ENCODE data around the gene POLR1H.

The POLR1H gene

DNA sequence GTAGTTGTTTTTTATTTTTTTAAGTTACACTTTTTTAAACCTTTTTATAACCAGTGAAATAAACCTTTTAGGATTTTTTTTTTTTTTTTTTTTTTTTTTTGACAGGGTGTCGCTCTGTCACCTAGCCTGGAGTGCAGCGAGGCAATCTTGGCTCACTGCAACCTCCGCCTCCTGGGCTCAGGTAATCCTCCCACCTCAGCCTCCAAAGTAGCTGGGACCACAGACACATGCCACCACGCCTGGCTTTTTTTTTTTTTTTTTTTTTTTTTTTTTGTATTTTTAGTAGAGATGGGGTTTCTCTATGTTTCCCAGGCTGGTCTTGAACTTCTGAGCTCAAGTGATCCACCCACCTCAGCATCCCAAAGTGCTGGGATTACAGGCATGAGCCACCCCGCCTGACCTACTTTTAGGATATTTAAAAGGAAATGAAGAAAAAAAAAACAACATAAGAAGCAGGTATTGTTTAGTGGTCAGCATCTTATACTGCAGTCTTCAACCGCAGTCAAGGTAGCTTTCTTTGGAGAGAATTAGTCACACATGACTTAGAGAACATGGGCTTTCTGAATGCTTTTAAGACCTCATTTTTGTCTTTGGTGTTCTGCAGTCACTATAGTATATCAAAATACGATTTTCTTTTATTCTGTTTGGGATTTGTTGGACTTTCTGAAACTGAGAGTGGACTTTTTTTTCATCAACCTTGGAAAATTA, 1.6 kb downstream of the POLR1H start:
- DNase-seq, result no peak

DNA sequence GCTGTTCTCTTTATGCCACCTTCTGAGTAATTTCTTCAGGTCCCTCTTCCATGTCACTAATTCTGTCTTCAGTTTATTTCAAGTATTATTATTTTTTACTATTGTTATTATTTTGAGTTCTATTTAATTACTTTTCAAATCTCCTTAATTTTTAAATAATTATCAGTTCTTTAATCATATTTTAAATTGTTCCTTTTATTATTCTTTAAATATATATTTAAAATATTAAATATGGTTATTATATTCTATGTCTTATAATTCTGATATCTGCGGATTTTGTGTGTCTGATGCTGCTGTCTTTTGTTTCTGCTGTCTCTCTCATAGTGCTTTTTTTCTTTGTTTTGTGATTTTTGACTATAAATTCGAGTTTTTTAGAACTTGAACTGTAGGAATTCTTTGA, 2.2 kb downstream of the POLR1H start:
- no peak for DNase-seq

DNA sequence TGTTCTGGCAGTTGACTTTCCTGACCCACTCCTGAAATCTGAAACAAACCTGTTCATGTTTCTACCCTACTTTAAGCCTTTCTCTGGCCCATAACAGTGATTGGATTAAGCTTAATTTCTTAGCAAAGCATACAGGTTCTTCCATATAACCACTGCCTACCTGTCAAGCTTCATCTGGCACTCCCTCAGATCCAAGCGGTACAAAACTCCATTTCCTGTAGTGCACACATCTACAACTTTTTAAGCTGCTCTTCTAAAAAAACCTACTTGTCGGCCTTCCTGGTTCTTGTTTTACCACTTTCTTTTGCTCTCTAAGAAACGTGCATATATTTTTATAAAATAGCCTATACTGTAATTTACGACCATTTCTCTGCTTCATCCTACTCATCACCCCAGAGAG, 5.0 kb downstream of the POLR1H start:
- no peak for DNase-seq

DNA sequence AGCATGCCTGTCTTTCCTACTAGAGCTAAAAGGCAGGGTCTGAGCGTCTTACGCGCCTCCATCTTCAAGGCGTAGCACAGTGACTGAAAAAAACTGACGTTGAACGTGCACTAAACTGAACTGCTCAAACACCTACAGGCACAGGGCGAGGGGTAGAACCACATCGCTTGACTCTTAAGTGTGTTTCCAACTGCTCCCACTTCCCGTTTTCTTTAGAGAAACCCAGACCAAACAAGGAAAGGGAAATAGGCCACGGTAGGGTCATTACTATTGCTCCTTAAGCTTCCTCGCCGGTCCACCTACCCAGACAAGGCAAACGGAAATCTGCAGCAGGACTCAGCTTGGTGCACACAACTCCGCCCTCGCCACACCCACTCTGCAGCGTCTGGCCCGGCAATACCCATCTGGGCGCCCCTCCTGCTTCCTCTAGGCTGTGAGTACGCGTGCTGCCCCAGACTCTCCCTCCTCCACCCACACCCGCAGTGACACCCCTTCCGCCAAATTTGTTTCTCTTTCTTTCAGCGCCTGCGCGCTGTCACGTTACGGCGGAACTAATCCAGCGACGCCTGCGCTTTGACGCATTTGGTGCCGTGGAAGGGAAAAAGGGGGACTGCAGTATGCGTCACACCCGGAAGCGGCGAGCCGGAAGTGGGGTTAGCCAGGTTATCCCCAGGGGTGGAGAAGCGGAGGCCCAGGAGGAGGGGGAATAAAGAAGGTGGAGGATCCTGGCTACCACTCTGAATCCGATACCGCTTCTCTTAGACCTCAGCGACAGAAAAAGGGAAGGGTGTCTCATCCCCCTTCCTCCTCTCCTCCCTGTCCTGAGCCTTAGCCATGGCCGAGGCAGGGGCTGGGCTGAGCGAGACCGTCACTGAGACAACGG, 5.8 kb downstream of the POLR1H start, which contains the start of gene PPP1R11:
Gene PPP1R11 (plus strand): TSS at position 622 of the 883 bp plus-strand sequence. CDS start 213 bp downstream, at position 835.
- peak; percentile 98 to 99 for DNase-seq

DNA sequence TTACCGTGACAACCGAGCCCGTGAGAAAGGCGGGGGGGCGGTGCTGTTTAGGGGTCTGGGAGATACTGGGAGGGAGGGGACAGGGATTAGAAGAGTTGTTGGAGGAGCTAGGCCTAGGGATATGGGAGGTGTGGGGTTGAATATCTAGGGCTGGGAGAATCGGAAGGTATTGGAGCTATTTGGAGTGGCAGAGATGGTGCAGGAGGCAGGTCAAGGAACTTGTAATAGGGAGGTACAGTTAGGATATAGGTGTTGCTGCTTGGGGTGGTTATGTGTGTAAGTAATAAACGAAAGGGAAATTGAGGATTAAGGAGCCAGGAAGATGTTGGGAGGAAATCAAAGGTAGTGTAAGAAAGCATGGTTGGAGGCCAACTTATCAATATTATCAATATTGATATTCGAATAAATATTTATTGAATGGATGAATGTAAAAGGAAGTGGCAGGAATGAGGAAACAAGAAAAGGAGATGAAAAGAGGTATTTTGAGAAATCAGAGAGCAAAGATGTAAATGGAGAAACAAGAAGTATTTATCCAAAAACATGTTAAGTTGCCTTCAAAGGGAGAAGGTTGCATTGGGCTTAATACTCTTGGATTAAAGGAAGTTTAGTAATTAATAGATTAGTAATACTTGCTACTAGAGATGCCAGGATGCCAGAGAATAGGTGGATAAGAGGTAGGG, 6.5 kb downstream of the POLR1H start:
- DNase-seq, result no peak

DNA sequence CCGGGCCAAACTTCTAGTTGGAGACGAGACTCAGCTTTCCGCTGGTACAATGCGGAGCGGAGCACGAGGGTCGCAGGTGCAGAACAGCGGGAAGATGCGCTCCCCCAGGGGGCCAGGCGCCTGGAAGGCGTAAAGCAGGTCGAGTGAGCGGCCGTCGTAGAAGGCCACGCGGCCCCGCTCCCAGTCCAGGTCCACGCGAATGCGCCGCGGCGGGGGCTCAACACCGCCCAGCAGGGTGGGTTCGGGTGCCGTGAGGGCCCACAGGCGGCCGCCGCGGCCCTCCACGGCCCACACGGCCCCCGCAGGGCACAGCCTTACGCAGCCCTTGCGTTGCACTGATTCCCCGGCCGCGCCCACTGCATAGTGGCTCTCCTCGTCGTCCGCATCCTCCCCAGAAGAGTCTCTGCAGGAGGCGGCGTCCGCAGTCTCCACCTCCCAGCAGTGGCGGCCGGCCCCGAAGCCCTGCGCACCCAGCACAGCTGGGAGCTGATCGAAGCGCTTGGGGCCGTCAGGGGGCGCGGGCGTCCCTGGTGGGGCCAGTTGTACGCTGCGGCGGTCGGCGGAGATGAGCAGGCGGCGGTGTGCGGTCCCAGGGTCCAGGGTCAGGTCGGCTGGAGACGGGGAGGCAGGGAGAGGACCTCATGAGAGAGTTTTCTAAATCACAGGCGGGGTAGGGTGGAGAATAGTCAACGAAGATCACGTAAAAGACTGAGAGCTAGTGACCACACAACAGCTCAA, 10.2 kb downstream of the POLR1H start:
- no peak for DNase-seq

DNA sequence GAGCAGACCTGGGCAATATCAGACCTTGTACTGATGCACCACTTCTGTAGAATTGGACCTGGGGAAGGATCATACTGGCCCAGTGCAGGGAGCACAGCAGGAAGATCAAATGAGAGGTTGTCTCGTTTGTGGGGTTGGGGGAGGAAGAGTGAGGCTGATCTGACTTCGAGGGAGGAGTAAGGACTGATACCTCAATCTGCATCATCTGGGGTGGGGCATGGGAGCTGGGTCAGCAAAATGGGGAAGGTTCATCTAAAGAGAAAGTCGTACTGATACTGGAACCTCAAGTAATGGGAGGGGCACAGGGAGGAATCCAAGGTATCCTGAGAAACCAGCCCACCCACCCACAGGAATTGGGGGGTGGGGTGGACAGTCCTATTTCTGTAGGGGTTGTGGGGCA, 10.8 kb downstream of the POLR1H start:
- no peak for DNase-seq

DNA sequence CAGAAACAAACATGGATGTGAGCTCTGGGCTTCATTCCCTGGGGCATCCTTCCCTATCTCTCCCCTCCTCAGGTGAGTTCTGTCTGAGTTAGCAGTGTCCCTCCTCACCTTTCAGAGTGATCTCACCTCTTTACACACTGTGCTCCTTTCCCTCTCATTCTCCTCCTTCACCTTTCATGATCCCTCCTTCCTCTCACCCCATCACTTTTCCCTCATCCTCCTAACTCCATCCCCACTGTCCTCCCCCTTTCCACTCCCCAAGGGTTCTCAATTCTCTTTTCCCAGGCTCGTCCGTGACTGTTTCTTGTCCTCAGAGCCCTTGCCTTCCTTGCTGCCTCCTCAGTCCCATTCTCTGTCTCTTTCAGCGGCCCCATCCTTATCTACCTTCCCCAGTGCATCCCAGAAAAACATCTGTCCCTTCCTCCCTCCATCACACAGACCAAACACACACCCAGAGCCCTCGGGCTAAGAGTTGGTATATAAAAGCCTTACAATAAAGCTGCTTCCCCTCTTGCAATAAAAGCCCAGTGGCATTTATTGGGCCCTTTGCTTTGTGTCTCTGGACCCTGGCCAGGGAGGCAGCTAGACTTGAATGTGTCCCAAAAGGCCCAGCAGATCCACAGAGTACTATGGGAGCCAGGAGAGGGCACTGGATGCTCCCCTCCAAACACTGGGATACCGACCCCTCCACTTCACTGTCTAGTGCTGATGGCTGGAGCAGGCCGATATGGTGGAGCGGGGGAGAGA, 12.6 kb downstream of the POLR1H start:
- no peak for DNase-seq

DNA sequence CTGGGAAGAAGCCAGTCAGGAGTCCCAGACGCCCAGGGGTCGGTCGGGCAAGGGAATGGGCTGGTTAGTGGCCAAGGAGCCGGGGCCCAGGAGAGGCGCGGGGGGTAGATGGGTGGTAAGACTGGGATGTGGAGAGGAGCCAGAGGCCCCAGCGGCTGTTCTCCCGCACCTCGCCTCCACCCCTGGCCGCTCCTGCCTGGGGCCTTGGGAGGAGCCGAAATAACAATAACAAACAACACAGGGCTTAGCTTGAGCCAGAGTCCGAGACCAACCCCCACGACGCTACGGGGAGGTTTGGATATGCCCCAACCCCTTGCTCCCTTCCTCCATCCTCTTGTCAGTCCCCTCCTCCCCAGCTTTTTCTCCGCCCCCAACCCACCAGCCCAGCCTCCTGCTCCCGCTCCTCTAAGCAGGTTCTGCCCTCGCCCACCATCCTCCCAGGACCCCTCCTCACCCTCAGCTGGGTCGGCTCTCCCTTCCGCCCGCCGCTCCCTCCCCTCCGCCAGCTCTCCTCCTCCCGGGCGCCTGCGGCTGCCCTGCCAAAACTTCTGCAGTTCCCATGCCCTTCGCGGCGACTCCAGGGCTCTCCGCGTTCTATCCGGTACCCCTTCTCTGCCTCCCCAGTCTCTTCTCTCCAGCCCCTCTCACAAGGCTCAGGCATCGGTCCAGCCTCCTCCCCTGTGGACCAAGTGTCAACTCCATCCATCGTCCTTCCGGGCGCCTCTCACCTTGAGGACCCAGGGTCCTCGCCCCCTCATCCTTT, 13.4 kb downstream of the POLR1H start:
- no peak for DNase-seq

DNA sequence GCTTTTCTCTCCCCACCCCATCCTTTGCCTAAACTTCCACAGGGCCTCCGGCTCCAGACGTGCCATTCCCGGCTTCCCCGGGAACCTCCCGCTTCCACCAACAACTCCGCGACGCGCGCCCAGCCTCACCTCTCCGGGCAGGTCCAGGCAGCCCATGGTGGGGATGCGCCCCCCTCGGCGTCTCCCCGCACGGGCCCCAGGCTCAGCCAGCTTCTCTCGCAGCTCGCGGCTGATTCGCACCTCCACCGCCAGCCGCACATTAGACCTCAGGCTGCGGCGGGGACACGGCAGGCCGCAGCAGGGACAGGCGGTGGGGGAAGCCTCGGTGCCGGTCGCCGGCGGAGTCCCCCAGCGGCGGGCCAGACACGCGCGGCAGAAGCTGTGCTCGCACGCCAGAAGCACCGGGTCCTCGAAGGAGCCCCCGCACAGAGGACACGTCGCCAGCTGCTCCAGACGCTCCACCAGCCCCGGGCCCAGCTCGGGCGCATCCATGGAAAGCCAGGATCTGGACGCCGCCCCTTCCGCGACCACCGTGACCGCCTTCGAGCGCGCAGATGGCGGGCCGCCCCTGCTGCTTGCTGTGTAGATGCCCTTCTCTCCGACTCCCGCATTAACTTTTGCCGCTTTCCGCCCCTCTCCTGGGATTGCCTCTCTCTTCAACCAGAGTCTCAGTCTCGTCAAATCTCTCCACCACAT, 14.2 kb downstream of the POLR1H start, which contains the start of gene RNF39:
Gene RNF39 (minus strand): TSS at position 676 of the 696 bp plus-strand sequence. CDS start 184 bp downstream, at position 492.
- peak in 1 of 2 donors; percentile 20 for DNase-seq

DNA sequence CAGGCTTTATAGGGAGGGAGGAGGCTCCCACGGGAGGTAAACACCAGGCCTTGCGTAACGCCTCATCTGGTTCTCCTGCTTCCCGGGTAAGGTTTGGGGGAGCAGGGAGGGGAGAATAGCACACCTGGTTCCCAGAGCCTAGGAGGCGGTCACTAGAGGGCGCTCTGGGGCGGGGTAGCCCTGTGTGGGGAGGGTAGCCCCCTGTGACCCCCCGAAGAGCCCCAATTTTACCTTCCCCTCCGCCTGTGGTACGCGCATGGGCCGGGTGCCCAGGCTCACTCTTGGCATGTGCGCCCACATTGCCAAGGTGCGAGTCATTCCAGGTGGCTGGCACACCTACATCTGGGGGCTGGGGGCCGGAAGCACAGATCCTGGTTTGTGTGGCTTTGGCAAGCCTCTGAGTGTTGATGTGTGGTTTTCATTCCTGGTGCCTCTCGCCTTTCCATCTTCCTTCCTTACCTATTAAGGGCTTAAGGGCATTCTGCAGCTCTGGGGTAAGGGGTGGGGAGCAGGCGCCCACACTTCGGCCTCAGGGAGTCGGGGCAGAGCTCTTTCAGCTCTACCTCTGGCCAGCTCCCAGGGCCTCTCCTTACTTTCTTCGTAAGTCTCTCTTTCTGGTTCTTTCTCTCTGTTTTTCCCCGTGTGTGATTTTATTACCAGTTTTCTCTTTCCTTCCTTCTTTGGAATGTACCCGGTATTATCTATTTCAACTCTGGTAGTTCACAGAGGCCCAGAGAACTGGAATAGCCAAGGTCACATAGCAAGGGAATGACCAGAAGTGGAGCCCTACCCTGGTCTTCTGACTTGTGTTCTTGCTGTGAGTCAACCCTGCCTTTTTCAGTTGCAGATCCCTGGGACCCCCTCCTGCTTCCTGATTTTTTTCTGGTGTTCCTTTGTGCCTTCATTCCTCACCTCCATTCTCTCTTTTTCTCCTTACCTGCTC, 15.0 kb downstream of the POLR1H start:
- DNase-seq, result no peak

DNA sequence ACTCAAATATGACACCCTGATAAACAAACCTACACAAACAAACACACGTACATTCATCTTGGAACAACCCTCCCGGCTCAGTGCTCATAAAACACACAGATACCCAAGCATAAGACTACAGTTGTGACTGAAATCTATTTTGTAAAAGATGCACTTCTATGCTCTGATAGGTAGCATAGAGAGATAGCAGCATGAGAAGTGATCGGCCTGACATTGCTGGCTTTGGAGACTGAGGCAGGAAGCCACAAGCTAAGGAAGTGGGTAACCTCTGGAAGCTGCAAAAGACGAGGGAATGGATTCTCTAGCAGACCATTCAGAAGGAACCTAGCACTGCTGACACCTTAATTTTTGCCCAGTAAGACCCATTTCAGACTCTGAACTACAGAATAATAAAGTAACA, 16.2 kb downstream of the POLR1H start:
- DNase-seq, result no peak

DNA sequence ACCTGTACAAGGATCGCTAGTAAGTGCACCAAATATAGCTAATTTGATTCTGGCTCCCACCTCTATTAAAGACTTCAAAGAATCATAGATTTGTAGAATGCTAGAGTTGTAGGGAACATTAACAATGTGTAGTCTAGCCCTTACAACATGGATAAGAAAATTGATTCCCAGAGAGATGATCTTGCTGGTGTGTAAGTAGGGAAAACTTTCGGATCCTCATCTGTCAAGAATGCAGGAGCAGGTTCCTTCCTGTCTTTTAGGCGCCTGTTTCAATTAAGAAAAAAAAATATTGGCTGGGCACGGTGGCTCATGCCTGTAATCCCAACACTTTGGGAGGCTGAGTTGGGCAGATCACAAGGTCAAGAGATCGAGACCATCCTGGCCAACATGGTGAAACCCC, 26.8 kb downstream of the POLR1H start:
- DNase-seq, result no peak

DNA sequence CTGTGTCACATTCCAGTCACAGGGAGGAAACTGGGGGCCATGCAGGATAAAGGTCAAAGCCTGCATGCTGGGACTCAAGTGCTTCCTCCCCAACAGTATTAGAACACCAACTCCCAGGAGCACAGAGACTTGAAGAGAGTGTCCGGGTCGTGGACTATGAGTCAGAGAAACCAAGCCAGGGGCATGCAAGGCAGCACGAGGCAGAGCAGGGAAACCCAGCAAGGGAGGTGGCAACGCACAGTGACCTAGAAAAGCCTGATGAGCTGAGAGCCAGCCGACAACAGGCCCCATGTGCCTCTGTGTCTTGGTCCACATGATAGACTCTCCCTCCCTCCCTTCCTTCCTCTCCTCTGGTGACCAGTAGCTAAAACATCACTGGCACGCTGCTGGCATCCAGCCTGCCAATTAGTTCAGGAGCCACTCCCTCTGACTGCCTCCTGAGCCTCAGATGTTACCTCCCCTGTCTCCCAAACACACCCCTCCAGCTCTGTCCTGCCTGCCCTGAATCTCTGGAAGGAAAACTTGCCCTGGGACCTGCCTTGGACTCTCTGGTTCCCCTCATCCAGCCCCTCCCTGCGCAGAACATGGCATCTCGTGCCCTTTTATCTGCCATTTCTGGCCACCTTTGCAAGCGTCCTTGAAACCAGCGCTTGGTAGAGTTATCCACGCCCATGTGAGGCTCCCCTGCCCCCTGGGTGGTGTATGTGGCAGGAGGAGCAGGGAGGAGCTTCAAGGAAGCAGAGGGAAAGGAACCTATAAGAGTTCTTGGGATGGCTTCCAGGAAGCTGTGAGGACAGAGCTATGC, 30.7 kb downstream of the POLR1H start:
- DNase-seq, result no peak

DNA sequence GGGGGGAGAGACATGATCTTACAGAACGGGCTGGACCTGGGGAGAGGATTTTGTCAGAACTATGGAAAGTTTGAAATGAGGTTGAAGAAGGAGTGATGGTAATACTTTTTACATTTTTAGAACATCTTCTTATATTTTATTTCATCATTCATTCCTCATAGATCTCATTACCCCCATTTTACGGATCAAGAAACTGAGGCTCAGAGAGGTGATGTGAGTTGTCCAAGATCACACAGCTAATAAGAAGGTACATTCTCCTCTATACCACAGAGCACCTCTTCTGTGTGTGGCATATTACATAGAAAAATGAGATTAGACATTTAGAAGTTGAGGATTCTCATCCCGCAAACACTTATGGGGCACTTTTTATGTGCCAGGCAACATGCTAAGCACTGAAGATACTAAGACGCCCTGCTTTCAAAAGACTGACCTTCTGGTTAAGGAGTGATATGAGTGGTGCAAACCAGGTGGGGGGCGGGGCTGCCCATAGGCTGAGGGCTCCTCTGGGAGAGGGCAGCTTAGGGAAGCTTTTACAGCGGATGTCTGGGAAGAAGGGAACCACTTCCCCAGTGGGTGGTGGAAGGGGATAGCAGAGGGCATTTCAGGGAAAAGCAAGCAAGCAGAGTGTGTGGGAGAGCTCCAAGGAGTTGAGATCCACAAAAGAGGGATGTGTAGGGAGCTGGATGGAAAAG, 31.9 kb downstream of the POLR1H start:
- DNase-seq, result no peak

DNA sequence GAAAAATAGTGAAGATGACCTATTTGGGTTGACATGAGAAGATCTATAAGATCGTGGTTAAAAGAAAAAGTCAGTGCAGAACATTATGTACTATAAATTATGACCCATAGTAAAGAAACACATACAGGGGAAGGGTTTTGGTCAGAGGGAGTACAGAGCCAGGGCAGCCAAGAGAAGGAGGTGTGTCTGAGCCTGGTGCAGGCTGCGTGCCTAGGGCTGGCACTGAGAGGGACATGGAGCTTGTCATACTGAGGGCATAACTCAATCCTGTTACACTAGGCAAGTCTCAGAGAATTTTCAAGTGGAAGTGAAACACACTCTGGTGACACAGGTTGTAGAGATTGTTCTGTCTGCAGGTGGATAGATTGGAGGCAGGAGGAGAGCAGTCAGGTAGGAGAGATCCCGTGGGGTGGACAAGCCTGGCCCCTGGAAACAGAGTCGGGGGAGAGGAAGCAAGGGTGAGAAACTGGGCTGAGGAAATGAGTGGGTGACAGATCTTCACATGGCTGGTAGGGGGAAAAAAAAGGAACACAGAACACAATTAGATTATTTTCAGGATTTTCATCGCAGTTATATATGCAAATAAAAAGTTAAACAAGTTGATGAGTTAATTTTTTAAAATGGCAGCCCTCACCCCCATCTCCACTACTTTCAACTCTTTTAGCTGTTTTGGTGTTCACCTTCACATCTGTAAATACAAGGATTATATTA, 33.0 kb downstream of the POLR1H start:
- DNase-seq, result no peak

DNA sequence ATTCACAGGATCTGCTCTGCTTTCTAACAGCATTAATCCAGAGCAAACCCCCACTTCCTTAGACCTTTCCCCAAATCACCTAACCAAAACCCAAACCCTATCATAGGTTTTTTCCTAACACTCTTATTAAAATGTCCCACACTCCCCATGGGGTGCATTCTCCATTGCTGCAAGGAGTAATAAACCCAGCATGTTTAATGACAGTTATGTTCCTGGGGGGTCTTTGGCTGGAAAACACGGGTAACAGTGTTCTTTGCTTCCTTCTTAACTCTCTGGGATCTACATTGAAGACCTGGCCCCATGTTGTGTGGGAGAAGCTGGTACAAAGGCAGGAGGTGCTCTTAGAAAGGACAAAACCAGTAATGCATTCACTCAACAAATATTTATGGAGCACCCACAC, 35.8 kb downstream of the POLR1H start:
- DNase-seq, result no peak
